HG03442 (cell line): ENCODE results near the gene HBM.
"Not testable (repeated sequence)": the region's sequence is repeated elsewhere in the genome, so short reads cannot be mapped to it uniquely, and the experiment has no call there.

ENCODE experiments used
- ATAC-seq: cut with Tn5 transposase; IDR thresholded peaks from one replicate; pipeline ENCODE4 v1.9.1; 2021; ENCODE audit warnings: mild to moderate bottlenecking, moderate library complexity; ENCODE audit not compliant: unreplicated experiment

HBM gene

GRCh38 chr16:167122-167690 lies 1.4 kb downstream of the HBM start:
- no peak for ATAC-seq

- ATAC-seq, result no peak
These were observed 2.6 kb downstream of the HBM start for GRCh38 chr16:168424-168823.

GRCh38 chr16:169014-169413 lies 3.2 kb downstream of the HBM start:
- no peak for ATAC-seq

GRCh38 chr16:170088-170507 lies 4.3 kb downstream of the HBM start:
- not testable (repeated sequence) for ATAC-seq

DNA sequence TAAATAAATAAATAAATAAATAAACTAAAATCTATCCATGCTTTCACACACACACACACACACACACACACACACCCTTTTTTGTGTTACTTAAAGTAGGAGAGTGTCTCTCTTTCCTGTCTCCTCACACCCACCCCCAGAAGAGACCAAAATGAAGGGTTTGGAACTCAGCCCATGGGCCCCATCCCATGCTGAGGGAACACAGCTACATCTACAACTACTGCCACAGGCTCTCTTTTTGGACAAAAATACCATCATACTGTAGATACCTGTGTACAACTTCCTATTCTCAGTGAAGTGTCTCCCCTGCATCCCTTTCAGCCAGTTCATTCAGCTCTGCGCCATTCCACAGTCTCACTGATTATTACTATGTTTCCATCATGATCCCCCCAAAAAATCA lies 5.0 kb downstream of the HBM start:
- no peak for ATAC-seq

- ATAC-seq, result not testable (repeated sequence)
These were observed 6.7 kb downstream of the HBM start, which contains the start of gene HBA2 for GRCh38 chr16:172374-172941. Gene HBA2, plus strand, starts transcription at chr16:172876. Its CDS starts 37 bp downstream, at chr16:172913.

DNA sequence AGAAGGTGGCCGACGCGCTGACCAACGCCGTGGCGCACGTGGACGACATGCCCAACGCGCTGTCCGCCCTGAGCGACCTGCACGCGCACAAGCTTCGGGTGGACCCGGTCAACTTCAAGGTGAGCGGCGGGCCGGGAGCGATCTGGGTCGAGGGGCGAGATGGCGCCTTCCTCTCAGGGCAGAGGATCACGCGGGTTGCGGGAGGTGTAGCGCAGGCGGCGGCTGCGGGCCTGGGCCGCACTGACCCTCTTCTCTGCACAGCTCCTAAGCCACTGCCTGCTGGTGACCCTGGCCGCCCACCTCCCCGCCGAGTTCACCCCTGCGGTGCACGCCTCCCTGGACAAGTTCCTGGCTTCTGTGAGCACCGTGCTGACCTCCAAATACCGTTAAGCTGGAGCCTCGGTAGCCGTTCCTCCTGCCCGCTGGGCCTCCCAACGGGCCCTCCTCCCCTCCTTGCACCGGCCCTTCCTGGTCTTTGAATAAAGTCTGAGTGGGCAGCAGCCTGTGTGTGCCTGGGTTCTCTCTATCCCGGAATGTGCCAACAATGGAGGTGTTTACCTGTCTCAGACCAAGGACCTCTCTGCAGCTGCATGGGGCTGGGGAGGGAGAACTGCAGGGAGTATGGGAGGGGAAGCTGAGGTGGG lies 7.6 kb downstream of the HBM start:
- ATAC-seq, result not testable (repeated sequence)

DNA sequence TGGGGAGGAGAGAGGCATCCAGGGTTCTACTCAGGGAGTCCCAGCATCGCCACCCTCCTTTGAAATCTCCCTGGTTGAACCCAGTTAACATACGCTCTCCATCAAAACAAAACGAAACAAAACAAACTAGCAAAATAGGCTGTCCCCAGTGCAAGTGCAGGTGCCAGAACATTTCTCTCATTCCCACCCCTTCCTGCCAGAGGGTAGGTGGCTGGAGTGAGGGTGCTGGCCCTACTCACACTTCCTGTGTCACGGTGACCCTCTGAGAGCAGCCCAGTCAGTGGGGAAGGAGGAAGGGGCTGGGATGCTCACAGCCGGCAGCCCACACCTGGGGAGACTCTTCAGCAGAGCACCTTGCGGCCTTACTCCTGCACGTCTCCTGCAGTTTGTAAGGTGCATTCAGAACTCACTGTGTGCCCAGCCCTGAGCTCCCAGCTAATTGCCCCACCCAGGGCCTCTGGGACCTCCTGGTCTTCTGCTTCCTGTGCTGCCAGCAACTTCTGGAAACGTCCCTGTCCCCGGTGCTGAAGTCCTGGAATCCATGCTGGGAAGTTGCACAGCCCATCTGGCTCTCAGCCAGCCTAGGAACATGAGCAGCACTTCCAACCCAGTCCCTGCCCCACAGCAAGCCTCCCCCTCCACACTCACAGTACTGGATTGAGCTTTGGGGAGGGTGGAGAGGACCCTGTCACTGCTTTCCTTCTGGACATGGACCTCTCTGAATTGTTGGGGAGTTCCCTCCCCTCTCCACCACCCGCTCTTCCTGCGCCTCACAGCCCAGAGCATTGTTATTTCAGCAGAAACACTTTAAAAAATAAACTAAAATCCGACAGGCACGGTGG lies 8.4 kb downstream of the HBM start:
- ATAC-seq, result not testable (repeated sequence)

- ATAC-seq, result no peak
These were observed 9.5 kb downstream of the HBM start for GRCh38 chr16:175011-175949.

- ATAC-seq, result not testable (repeated sequence)
These were observed 10.2 kb downstream of the HBM start for GRCh38 chr16:176006-176405.

- ATAC-seq, result not testable (repeated sequence)
These were observed 11.0 kb downstream of the HBM start, which contains the start of gene HBA1 for GRCh38 chr16:176477-177382. Gene HBA1, plus strand, starts transcription at chr16:176680. Its CDS starts 37 bp downstream, at chr16:176717.

GRCh38 chr16:177394-177822 lies 11.6 kb downstream of the HBM start:
- no peak for ATAC-seq

GRCh38 chr16:177981-178667 lies 12.3 kb downstream of the HBM start:
- no peak for ATAC-seq

DNA sequence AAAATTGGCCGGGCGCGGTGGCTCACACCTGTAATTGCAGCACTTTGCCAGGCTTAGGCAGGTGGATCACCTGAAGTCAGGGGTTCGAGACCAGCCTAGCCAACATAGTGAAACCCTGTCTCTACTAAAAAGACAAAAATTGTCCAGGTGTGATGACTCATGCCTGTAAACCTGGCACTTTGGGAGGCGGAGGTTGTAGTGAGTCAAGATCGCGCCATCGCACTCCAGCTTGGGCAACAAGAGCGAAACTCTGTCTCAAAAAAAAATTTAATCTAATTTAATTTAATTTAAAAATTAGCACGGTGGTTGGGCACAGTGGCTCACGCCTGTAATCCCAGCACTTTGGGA lies 12.9 kb downstream of the HBM start:
- ATAC-seq, result no peak

DNA sequence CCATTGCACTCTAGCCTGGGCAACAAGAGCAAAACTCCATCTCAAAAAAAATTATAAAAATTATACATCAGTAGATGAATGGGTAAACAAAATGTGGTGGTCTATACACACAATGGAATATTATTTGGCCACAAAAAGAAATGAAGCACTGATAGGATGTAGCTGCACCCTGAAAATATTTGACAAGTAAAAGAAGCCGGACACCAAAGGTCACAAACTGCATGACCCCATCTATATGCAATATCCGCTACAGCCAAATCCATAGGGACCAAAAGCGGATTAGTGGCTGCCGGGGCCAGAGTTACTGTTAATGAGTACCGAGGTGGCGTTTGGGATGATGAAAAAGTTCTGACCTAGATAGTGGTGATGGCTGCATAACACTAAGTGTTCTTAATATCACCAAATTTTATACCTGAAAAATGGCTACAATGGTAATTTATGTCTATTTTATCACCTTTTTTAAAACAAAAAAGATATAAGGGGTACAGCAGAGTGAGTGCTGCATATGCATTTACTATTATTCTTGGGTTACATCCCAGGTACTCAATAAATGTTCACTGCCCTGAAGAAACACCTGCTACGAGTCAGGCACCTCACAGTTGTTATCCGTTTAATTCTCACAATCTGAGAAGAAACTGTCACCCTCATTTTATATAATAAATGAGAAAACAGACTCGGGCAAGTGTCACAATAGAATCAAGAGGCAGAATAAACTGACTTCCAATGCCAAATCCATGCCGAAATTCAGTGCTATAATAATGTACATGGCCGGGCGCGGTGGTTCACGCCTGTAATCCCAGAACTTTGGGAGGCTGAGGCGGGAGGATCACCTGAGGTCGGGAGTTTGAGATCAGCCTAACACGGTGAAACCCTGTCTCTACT lies 13.7 kb downstream of the HBM start:
- no peak for ATAC-seq

GRCh38 chr16:180101-180675 lies 14.4 kb downstream of the HBM start, which contains the start of gene HBQ1:
Gene HBQ1, plus strand, starts transcription at chr16:180459. Its CDS starts 28 bp downstream, at chr16:180487.
- ATAC-seq, result no peak
